Left lobe of liver (tissue), 2 donors: Measurements from ENCODE around the gene SNX19. TPM values are rescaled to one million over a fixed set of nuclear protein-coding genes. Genes with fewer than 3 reads are reported as not detected.
A peak's percentile ranks its signal among the peaks of the same experiment; 100 is the strongest.
"Not testable (repeated sequence)": the region's sequence is repeated elsewhere in the genome, so short reads cannot be mapped to it uniquely, and the experiment has no call there.

Source experiments
- ATAC-seq: fragments of 200-7000 bp; cut with Tn5 transposase; one replicate; pipeline ENCODE4 v1.9.1; 2020; ENCODE audit warnings: mild to moderate bottlenecking, moderate library complexity
- DNase-seq: peaks from one replicate; pipeline ENCODE4 v3.0.0-alpha.2; 2020; ENCODE audit warnings: low spot score
- total RNA-seq: library from RNA; stranded (reverse); gene quantifications from one replicate; pipeline ENCODE4 v1.2.1, GENCODE V29; 2021
- donor health status: DM: no; HTN: no; CAD: no; lungs with moderate emphysema.
- donor health status: DM: no; HTN: yes; CAD: no.

SNX19 gene, protein sequence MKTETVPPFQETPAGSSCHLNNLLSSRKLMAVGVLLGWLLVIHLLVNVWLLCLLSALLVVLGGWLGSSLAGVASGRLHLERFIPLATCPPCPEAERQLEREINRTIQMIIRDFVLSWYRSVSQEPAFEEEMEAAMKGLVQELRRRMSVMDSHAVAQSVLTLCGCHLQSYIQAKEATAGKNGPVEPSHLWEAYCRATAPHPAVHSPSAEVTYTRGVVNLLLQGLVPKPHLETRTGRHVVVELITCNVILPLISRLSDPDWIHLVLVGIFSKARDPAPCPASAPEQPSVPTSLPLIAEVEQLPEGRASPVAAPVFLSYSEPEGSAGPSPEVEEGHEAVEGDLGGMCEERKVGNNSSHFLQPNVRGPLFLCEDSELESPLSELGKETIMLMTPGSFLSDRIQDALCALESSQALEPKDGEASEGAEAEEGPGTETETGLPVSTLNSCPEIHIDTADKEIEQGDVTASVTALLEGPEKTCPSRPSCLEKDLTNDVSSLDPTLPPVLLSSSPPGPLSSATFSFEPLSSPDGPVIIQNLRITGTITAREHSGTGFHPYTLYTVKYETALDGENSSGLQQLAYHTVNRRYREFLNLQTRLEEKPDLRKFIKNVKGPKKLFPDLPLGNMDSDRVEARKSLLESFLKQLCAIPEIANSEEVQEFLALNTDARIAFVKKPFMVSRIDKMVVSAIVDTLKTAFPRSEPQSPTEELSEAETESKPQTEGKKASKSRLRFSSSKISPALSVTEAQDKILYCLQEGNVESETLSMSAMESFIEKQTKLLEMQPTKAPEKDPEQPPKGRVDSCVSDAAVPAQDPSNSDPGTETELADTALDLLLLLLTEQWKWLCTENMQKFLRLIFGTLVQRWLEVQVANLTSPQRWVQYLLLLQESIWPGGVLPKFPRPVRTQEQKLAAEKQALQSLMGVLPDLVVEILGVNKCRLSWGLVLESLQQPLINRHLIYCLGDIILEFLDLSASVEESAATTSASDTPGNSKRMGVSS
- total RNA-seq = 33.9 TPM

DNA sequence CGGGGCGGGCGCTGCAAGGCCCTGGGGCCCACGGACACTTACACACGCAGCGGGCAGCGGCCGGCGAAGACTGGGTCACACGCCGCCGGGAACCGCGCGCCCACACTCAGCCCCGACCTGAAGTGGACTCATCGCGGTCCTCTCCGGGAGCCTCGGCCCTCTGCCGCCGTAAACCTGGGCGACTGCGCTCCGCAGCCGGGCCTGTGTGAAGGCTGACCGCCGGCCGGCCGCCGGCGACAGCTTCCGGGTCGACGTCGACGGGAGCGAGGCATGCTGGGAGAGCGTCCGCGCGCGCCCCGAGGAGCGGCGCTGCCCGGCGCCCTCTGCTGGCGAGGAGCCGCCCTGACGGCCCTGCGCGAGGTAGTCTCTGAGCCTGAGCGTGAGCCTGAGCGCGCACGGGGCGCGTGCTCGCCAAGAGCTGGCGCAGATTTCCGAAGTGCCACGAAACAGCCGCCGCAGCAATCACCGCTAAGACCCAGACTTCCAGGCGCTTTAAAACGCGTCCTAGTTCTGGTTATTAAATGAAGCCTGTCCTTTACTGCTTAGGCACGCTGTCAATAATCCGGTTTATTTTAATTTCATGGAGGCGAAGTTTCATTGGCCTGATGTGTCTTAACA, at the start of gene SNX19:
SNX19 (minus strand) TSS at position 242 of the 618 bp plus-strand sequence. CDS start 540 bp downstream, outside the sequence.
- ATAC-seq (peak; percentile 100), DNase-seq (peak; percentile 95)

DNA sequence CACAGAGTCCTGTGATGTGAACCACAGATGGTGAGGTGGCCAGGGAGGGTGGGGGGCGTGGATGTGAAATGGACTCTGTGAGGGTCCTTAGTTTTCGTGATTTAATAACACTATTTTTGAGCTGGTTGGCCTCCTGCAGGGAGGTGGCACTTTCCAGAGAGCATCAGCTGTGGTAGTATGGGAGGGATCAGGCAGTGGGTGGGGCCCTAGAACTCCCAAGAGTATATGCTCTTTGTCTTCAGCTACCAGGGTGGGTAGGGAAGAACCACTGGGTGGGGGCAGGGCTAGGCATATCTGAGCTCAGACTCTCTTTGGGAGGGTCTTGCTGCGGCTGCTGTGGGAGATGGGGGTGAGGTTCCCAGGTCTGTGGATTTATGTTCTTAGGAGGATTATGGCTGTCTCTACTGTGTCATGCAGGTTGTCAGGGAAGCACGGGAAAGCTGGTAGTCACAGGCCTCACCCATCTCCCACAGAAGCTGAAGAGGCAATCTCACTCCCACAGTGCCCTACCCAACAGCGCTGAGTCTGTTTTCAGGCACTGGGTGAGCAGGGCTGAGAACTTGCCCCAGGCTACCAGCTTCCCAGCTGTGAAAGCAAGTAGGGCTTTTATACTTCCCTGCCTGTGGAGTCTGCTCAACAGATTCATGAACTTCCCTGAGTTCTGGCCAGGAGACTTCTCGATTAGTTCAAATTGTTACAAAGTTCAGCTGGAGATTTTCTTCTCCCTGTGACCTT, 47.9 kb upstream of the SNX19 start:
- DNase-seq (no peak), ATAC-seq (no peak)

DNA sequence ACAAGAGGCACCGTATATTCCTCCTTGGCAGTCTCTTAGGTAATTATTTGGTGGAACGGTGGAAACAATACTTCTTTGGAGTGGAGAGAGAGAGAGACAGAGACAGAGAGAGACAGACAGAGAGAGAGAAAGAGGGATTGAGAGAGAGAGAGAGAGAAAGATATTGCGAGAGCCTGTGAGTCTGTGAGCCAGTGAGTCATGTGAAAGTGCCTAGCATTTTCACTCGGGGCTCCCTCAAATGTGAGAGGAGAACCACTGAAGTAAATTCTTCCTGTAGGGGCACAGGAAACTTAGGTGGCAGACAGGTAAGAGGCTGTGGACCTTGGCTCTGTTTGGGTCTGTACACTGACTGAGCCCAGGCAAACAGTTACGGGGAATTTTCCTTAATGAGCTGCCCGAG, 31.6 kb upstream of the SNX19 start:
- no peak for ATAC-seq
- DNase-seq = no peak

DNA sequence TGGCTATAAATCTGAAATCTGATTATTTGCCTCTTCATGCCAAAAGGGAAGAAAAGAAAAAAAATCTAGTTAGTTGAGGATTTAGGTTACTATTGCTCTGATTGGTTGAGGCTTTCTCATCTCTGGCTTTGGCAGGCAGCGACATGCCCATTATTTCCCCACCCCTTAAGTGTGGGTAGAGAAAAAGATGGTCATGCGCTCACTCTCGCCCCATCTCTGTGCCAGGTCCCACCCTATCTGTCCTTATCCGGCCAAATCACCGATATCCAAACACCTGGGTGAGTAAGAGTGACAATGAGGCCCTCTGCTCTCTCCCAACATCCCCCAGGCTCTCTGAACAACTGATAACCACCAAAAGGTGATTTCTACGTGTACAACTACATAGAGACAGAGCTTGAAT, 31.2 kb upstream of the SNX19 start:
- DNase-seq (no peak), ATAC-seq (no peak)

DNA sequence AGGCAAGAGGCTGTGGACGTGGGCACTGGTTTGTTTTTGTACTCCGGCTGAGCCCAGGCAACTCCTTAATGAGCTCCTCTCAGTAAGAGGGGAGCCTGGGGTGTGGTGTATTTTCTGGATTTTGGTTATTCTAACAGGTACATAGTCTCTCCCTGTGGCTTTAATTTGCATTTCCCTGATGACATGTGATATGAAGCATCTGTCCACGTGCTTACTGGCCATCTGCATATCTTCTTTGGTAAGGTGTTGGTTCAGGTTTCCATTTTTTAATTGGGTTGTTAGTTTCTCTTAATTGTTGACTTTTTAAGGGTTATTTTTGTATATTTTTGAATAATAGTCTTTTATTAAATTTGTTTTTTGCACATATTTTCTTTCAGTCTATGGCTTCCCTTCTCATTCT, 30.8 kb upstream of the SNX19 start:
- ATAC-seq (no peak), DNase-seq (no peak)

DNA sequence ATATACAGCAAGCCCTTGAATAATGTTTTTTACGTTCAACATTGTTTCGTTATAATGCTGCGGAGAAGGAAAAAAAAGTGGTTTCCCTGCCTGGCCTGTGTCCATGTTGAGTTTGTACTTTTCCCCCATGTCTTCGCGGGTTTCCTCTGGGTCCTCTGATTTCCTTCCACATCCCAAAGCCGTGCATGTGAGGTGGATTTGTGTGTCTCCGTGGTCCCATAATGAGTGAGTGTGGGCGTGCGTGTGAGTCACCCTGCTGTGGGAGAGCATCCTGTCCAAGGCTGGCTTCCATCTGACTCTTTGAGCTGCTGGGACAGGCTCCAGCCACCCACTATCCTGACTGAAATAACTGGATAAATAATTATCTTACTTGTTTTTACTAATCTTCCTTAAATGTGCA, 29.6 kb upstream of the SNX19 start:
- ATAC-seq = no peak

DNA sequence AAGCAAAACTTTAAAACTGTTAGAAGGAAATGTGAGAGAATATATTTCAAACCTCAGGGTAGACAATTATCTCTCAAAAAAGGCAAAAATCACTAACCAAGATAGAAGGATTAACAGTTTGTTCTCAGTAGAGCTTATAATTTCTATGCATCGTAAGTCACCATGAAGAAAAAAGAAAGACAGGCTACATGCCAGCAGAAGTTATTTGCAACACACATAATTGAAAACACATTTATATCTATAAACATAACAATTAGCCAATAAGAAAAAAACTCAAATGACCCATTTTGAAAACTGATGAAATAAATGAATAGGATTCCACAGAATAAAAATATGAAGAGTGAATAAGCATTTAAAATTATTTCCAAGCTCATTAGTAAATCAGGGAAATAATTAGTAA, 24.4 kb upstream of the SNX19 start:
- DNase-seq (no peak), ATAC-seq (no peak)

More for the DNA sequence above, 29.6 kb upstream of the SNX19 start:
- no peak for DNase-seq

DNA sequence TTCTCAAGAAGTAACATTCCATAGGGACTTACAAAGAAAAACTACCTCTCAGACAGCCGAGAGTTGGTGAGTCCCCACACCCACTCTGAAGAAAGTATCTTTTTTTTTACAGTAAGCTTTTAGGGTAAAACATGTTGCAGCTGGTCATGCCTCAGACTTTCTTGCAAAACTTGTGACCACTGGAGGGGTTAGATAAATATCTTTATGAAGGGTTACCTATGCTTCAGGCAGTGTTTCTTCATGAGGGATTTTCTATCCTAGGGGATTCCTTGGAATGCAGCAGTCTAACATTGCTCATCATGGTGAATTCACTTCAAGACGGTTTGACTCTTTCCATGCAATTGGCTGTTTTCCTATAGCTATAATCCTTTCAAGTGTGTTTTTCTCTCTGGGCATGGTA, 20.8 kb upstream of the SNX19 start:
- ATAC-seq = no peak

DNA sequence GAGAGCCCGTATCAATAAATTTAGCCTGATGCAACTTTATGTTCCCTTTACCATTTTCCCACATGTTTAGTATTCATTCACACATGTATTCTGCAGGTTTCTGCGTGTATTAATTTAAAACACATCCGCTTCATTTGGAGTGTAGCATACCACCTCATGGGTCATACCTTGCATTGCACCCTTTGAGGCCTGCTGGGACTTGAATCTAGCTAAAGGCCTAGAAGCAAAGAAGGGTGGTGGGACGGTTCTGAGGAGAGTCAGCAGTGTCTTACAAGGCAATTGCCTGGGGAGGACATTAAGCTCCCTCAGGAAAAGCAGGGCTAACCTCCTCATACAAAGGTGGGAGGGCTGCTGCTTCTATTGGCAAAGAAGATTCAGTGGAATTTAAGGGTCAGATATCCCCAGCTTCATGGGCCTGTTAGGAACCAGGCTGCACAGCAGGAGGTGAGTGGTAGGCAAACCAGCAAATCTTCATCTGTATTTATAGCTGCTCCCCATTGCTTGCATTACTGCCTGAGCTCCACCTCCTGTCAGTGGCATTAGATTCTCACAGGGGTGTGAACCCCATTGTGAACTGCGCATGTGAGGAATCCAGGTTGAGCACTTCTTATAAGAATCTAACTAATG, 15.9 kb upstream of the SNX19 start:
- no peak for ATAC-seq
- DNase-seq = no peak

More for the DNA sequence above, 20.8 kb upstream of the SNX19 start:
- DNase-seq = no peak

DNA sequence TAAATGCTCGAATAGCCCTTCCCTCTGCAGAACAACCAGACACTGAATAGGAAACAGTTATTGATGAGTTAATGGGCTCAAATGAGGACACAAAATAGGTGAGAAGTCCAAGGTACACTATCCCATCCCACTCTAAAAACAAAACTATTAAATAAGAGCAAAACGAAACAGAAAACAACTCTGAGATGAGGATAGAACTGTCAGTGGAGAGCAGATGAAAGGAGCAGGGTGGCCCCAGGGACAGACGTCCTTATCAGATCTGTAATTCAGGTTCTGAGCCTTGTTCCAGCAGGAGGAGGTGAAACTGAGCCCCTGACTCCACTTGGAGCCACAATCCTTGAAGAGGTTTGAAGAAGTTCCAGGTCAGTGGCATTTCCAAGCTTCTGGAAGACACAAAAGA, 8.5 kb upstream of the SNX19 start:
- no peak for ATAC-seq
- no peak for DNase-seq

DNA sequence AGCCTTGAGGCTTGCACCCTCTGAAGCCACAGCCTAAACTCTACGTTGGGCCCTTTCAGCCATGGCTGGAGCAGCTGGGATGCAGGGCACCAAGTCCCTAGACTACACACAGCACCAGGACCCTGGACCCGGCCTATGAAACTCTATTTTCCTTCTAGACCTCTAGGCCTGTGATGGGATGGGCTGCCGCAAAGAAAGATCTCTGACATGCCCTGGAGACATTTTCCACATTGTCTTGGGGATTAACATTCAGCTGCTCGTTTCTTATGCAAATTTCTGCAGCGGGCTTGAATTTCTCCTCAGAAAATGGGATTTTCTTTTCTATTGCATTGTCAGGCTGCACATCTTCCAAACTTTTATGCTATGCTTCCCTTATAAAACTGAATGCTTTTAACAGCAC, 4.3 kb upstream of the SNX19 start:
- not testable (repeated sequence) for ATAC-seq, DNase-seq

DNA sequence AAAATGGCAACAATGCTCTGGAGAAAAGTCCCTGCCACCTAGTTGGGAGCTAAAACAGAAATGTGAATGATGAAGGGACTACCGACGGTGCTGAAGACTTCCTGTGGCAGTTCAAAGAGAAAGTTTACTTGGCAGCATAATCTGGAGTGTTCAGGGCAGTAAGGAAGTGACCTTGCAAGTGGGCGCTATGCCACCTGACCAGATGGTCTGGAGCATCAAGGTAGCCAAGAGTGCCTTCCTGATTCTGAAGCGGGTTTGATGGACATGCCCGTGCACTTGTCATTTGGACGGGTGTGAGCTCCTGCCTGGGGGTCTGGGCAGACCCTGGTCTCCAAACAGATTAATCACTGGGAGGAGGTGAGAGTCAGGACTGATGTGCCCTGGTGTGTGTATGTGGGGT, 1.8 kb upstream of the SNX19 start:
- DNase-seq (no peak), ATAC-seq (no peak)

DNA sequence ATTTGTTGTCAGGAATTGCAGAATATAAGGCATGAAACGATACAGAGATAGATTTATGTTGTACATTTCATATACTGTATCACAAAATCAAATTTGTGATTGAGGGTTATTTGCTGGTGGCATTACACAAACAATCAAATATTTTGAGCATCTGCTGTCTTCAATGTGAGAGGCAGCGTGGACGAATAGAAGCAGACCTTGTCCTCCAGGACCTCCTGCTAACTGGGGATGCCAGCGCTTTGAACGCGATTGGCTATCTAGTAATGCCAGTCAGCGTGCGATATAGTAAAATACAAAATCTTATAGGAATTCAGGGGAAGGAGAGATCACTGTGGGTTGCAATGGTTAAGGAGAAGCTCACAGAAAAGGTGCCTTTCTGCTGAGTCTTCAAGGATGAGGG, 631 bp upstream of the SNX19 start:
- DNase-seq (no peak), ATAC-seq (no peak)

DNA sequence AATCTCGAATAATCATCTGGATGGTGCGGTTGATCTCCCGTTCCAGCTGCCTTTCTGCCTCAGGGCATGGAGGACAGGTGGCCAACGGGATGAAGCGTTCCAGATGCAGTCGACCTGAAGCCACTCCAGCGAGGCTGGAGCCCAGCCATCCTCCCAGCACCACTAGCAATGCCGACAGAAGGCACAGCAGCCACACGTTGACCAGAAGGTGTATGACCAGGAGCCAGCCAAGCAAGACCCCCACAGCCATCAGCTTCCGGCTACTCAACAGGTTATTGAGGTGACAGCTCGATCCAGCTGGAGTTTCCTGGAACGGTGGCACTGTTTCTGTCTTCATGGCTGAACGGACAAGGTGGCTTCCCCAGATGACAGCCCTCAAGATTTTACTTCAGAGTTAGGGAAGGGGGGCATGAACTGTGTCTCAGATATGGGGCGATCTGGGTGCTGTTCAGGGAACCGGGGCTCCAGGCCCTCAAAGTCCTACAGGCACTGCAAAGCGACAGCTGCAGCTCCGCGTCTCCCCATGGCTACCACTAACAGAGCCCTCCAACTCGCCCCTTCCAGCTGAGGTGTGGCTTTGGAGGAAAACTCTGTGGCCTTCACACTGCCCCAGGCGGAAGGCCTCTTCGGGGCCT, 559 bp downstream of the SNX19 start:
- ATAC-seq = no peak
- DNase-seq = no peak

DNA sequence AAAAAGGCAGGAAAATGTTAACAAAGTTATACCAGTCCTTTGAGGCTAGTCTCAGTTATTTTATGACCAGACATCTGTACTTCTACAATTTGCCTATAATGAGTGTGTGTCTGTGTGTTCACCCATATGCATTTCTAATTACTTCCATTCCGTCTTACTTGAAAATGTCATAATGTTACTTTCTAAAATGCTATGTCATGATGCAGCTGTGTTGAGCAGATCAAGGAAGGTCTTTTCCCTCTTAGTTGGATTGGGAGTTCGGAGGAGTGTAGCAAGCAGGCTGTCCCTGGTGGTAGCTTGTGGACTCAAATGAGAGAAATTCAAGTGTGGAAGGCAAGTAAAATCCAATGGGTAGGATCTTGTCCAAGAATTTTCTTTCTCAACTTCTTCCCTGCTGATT, 3.0 kb downstream of the SNX19 start:
- no peak for ATAC-seq
- no peak for DNase-seq

DNA sequence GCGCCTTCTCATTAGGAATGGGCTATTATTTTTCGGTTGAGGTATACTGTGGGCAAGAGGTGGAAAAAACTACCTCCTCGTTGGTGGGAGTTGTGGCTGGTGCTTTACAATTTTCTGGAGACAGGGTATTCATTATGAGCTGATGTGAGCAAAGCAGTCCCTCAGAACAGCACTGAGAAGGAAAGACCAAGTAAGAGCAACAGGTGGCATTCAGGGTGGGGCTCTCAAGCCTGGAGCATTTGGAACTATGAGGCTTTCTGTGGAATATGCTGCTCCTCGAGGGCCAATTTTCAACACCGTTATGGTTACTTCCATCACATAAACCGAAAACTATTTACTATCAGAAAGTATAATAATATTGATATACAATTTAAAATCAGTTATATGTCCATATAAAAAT, 3.7 kb downstream of the SNX19 start:
- ATAC-seq (no peak), DNase-seq (no peak)

DNA sequence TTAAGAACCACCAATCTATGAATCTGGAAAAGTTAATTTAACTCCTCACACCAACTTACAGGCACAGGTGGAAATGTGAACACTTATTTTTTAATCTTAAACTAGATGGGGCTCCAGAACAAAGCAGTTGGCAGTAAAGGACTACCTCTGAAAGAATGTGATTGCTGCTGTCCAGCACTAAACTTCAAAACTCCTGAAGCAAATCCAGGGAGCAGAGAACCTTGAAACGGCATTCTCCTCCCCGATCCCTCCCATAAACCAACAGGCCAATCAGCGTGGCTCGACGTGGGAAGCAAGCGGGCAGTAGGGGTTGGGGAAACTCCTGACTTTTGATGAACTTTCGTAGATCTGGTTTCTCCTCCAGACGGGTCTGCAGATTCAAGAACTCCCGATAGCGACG, 5.0 kb downstream of the SNX19 start:
- DNase-seq = no peak
- no peak for ATAC-seq

DNA sequence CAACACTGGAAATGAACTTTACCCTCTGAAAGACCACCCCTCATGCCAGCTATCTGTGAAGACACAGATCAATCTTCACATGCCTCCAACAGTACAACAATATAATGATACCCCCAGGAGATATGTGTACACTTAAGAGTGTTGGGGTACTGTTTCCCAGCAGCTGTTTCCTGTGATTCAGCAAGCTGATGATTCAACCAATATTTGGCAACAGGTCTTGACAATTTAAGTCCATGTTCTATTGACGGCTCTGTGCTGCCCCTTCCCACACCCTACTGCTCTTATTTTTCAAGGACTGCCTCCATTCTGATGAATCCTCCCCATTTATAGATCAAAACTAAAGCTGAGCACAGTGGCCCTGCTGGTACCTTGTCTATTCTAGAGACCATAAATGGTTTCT, 6.6 kb downstream of the SNX19 start:
- no peak for DNase-seq
- ATAC-seq = no peak

DNA sequence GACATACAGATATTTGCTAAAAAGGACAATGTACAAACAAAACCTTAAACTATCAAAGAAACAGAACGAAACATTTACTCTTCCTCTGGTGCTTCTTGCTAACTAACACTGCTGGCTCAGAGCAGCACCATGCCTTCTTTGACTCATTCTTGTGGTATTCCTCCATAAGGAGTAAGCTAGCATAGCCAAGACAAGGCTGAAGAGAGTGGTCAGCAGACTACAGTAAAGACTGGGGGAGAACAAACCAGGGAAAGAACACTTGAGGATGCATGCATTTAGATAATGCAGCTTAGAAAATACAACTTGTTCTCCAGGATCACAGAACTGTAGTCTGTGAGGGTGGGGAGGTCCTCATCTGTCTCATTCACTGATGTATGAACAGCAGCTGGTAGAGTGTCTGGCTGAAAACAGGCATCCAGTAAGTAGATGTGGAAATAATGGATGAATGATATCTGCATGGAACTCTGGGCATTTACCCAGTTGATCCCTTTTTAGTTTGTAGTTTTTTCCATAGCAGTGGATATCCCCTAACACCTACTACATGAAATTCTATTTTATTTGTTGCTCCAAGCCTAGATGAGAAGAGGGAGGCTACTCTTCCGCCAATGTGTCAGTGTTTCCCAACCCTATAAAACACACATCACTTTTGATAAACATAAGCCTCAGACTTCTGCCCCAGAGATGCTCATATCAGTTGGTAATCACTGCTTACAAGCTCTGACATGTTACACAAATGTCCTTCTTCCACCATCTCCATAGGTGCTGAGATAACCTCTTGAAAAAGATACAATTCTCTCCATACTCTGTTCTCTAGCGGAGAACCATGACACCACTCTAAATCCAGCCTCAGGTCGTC, 7.3 kb downstream of the SNX19 start:
- ATAC-seq = no peak
- no peak for DNase-seq
